Thyroid gland (tissue), 4 donors: ENCODE data around the gene FAR1. TPM values are rescaled to one million over a fixed set of nuclear protein-coding genes. Genes with fewer than 3 reads are reported as not detected.

Source experiments
- DNase-seq, 2 donors: peaks; one replicate each; pipeline ENCODE4 v3.0.0-alpha.2; 2019
- H3K27ac ChIP-seq, 3 donors: fragments of 200-600 bp; sonication (generic); 1 replicate in 2 of 3; 2 replicates in 1 of 3; pipeline ENCODE4 v1.5.1; 2016 to 2019; ENCODE audit warnings: mild to moderate bottlenecking in 1 of 3, moderate library complexity in 1 of 3
- H3K27me3 ChIP-seq: fragments of 200-600 bp; sonication (generic); one replicate; pipeline ENCODE4 v1.5.1; 2019
- H3K36me3 ChIP-seq, 2 donors: fragments of 200-600 bp; sonication (generic); one replicate each; pipeline ENCODE4 v1.5.1; 2016 to 2019
- H3K4me1 ChIP-seq, 2 donors: fragments of 200-600 bp; sonication (generic); one replicate each; pipeline ENCODE4 v1.5.1; 2017 to 2019
- H3K4me3 ChIP-seq, 3 donors: fragments of 200-600 bp; sonication (generic); replicated peaks in 1 of 3; 1 replicate in 2 of 3; 2 replicates in 1 of 3; pipeline ENCODE4 v1.5.1; 2016; ENCODE audit warnings: mild to moderate bottlenecking in 1 of 3
- H3K9me3 ChIP-seq: fragments of 200-600 bp; sonication (generic); one replicate; pipeline ENCODE4 v1.5.1; 2017
- POLR2A ChIP-seq, 2 donors: fragments of 450-650 bp; IDR thresholded peaks; one replicate each; pipeline ENCODE4 v1.6.1; 2017; ENCODE audit warnings: antibody characterized with exemption in 2 of 2, mild to moderate bottlenecking in 2 of 2, moderate library complexity in 1 of 2
- WGBS, 2 donors: methylation state at CpG; one replicate each; pipeline ENCODE4 v1.1.5; 2017; 5-methylcytosine and 5-hydroxymethylcytosine counted together
- intact Hi-C: fragments of 100-400 bp; cut with DNase I; formaldehyde crosslinking; loops from one replicate; pipeline ENCODE4 v1.15.1; 2023
- total RNA-seq, 4 donors: library from RNA; depleted of rRNA; stranded (reverse); fragments of >200 nt; gene quantifications; one replicate each; pipeline ENCODE4 v1.2.3, GENCODE V29; 2016
- TF ChIP-seq, protein P1 (sequence below), 6 experiments: fragments of 200-600 bp in 3 of 6; fragments of 450-650 bp in 3 of 6; sonication (generic) in 3 of 6; IDR thresholded peaks; one replicate each; pipeline ENCODE4 v1.5.1; 2016 to 2019; ENCODE audit warnings: antibody characterized with exemption in 6 of 6, mild to moderate bottlenecking in 2 of 6, inconsistent platforms in 1 of 6, moderate library complexity in 1 of 6

The FAR1 gene
- total RNA-seq, 4 donors from 2014 or later = 43.8 to 76.0 (median 48.9) TPM

DNA sequence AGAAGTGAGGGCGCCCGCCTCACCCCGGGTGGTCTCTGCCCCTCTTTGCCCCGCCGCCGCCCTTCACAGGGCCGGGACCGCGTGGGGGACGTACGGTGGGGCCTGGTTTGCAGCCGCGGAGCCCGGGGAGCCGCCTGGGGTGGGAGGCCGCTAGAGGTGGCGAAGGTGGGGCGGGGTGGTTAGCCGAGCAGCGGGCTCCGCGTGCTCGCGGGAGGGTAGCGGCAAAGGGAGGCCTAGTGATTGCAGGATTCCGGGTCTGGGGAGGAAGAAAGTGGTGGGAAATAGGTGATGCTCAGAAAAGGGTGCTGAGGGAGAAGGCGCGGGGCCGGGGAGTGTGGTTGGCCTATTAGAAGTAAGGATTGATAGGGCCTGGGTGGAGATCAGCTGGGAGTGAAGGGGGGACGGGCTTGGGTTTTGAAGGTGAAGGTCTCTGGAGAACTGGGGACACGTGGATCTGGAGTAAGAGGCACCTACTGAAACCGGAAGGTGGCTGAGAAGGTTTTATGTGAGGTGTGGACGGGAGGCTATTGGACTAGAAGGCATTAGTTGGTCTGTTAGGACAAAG, 571 bp downstream of the FAR1 start:
- intact Hi-C loops = no loop called here
- DNase-seq = peak; percentile 41 to 56

DNA sequence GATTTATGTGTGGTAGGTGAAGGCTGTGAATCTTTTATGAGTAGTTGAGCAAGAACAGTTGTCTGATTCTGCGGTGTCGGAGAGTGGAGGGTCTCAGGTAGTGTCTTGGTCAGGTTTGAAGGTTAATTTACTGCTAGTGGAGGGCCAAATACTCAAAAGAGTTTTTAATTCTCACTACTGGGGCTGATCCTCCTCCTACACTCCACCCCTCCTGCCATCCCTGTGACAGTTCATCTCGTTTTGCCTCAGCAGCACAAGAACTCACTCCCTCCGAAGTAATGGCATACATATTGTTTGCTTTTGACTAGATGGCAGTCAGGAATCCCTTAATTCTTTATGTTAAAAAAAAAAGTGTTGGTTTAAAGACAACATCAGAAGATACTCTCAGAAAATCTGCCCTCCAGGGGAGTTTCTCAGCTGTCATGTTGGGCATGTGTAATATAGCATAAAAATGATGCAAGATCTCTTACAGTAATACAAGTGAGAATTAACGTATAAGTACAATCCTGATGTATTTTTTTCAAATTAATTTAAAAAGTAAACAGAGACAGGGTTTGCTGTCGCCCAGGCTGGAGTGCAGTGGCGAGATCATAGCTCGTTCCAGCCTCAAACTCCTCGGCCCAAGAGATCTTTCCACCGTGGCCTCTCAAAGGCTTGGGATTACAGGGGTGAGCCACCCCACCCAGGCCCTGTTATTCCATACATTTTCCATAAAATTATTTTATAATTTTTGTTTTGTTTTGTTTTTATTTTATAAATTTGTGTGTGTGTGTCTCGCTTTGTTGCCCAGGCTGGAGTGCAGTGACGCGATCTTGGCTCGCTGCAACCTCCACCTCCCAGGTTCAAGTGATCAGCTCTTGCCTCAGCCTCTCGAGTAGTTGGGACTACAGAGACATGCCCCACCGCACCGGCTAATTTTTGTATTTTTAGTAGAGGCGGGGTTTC, 1.3 kb downstream of the FAR1 start:
- Histone ChIP-seq H3K4me3 (peak overlapping the region in 1 of 3 donors; percentile 81), H3K4me1 (peaks cover 0 to 6% of the 10 kb centered on the region in 2 donors), H3K9me3 (no peaks in the 10 kb centered on the region), H3K27ac (peak overlapping the region in 1 of 3 donors; percentile 86), H3K27me3 (no peaks in the 10 kb centered on the region), H3K36me3 (no peaks in the 10 kb centered on the region)
- no peak for TF ChIP-seq POLR2A (IDR thresholded peaks at IDR 0.05)
- TF ChIP-seq, protein P1, sequence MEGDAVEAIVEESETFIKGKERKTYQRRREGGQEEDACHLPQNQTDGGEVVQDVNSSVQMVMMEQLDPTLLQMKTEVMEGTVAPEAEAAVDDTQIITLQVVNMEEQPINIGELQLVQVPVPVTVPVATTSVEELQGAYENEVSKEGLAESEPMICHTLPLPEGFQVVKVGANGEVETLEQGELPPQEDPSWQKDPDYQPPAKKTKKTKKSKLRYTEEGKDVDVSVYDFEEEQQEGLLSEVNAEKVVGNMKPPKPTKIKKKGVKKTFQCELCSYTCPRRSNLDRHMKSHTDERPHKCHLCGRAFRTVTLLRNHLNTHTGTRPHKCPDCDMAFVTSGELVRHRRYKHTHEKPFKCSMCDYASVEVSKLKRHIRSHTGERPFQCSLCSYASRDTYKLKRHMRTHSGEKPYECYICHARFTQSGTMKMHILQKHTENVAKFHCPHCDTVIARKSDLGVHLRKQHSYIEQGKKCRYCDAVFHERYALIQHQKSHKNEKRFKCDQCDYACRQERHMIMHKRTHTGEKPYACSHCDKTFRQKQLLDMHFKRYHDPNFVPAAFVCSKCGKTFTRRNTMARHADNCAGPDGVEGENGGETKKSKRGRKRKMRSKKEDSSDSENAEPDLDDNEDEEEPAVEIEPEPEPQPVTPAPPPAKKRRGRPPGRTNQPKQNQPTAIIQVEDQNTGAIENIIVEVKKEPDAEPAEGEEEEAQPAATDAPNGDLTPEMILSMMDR (IDR thresholded peaks at IDR 0.05) = no peak
- 63 to 64% methylated on average over 18 of the region's 18 CpGs for WGBS, 2 donors
- intact Hi-C loops = no loop called here
- DNase-seq = peak in 1 of 2 donors; percentile 9

More for the DNA sequence above, 571 bp downstream of the FAR1 start:
- Histone ChIP-seq H3K9me3 (no peaks in the 10 kb centered on the region), H3K4me1 (peaks cover 0 to 6% of the 10 kb centered on the region in 2 donors), H3K27ac (peak overlapping the region; percentile 56 to 86 (median 72)), H3K36me3 (no peaks in the 10 kb centered on the region), H3K27me3 (no peaks in the 10 kb centered on the region), H3K4me3 (peak overlapping the region; percentile 10 to 95 (median 81))
- TF ChIP-seq, protein P1 (IDR thresholded peaks at IDR 0.05) = no peak
- 1 to 2% methylated on average over 24 of the region's 33 CpGs for WGBS, 2 donors

DNA sequence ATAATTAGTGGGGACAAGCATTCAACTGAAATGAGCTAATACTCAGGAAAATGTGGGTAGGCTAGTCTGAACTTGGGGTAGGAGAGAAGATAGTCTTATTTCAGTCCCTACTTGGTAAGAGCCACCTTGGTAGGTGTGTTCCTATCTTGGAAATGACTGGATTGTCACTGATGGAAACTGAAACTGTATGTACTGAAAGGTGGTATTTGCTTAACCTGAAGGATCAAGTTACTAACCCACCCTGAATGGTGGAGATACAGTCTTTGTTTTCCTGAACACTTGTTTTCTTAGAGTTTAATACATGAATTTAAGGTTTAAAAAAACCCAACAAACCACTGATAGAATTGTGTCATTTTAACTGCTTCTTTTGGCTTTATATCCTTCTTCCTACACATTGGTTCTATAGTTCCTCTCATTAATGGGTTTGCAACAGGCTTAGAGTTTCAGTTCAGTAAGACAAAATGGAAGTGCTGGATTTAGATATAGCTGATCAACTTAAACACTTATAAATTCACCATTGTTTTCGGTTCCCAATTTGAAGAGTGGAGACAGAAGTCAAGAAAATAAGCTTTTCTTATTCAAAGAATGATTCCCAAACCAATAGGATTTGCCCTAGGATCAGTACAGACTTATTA, 4.2 kb downstream of the FAR1 start:
- Histone ChIP-seq H3K27ac (no peak overlapping the region), H3K9me3 (no peaks in the 10 kb centered on the region), H3K27me3 (no peaks in the 10 kb centered on the region), H3K4me1 (peaks cover 0 to 6% of the 10 kb centered on the region in 2 donors), H3K4me3 (no peak overlapping the region), H3K36me3 (no peaks in the 10 kb centered on the region)
- TF ChIP-seq, protein P1 (IDR thresholded peaks at IDR 0.05) = no peak
- TF ChIP-seq POLR2A (IDR thresholded peaks at IDR 0.05) = no peak
- no peak for DNase-seq
- intact Hi-C loops = no loop called here
- WGBS, 2 donors = 94 to 98% methylated on average over 1 of the region's 1 CpG

DNA sequence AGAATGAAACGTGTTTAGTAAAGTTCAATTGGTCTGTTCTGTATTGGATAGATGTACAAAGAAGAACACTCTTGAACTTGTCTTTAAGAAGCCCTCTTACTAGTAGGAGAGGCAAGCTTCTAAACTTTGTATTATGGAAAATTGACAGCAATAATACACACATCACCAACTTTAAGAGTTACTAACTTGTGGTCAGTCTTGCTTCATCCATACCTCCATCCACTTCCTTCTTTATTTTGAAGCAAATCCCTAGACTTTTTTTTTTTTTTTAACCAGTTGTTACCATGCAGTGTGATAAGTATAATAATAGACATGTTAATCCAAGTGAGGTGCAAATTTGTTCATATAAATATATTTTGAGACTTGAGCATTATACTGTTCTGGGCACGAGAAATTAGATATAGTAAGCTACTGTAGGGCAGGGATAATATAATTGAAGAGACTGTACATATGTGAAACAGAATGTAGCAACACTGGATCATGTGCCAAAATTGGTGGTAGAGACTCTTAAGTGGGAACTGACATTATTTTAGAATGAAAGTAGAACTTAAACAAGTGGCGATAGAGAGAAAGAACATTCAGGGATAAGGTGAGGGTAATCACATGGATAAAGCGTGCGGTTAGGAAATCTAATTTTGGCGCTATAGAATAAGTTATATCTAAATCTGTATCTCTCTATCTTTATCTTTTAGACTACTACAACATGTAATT, 6.5 kb downstream of the FAR1 start:
- Histone ChIP-seq H3K4me1 (peaks cover 0 to 4% of the 10 kb centered on the region in 2 donors), H3K36me3 (no peaks in the 10 kb centered on the region), H3K27ac (no peak overlapping the region), H3K4me3 (no peak overlapping the region), H3K9me3 (no peaks in the 10 kb centered on the region), H3K27me3 (no peaks in the 10 kb centered on the region)
- no peak for TF ChIP-seq POLR2A (IDR thresholded peaks at IDR 0.05)
- TF ChIP-seq, protein P1 (IDR thresholded peaks at IDR 0.05) = no peak
- no peak for DNase-seq
- WGBS, 2 donors = 86 to 95% methylated on average over 6 of the region's 6 CpGs
- intact Hi-C loops = no loop called here
